Cerebellar nuclear complex (tissue), 1 donor: ENCODE measurements around the gene CMPK2.

Experiments
- DNase-seq, 2 experiments: peaks; one replicate each; lab custom pipeline; 2025; lab: John Stamatoyannopoulos, UW

Gene CMPK2

GRCh38 chr2:6810961-6811360, 54.7 kb downstream of the CMPK2 start:
- no peak for DNase-seq

- DNase-seq, result no peak
Measured at GRCh38 chr2:6808426-6808825, 57.3 kb downstream of the CMPK2 start.

- no peak for DNase-seq
Measured at GRCh38 chr2:6806604-6807003, 59.1 kb downstream of the CMPK2 start.

GRCh38 chr2:6800553-6800952, 65.2 kb downstream of the CMPK2 start:
- DNase-seq, result no peak
